Memory B cell (primary cell): ENCODE data around the gene PNKD.
A peak's percentile ranks its signal among the peaks of the same experiment; 100 is the strongest.

ENCODE experiments used
- ATAC-seq: fragments of 150-1000 bp; cut with Tn5 transposase; 2 replicates; pipeline ENCODE4 v1.10.0; 2021; ENCODE audit warnings: low read depth, mild to moderate bottlenecking, moderate library complexity
- DNase-seq, 2 donors: peaks; one replicate each; pipeline ENCODE4 v3.0.0; 2022; ENCODE audit warnings: low spot score in 2 of 2
- H3K27ac Mint-ChIP-seq: one replicate; pipeline ENCODE4 v1.8.0; 2022; ENCODE audit warnings: mild to moderate bottlenecking, moderate library complexity, mixed read lengths
- H3K27me3 Mint-ChIP-seq: one replicate; pipeline ENCODE4 v1.8.0; 2022; ENCODE audit warnings: mixed read lengths
- H3K36me3 Mint-ChIP-seq: one replicate; pipeline ENCODE4 v1.8.0; 2022; ENCODE audit warnings: mild to moderate bottlenecking, mixed read lengths
- H3K4me1 Mint-ChIP-seq: one replicate; pipeline ENCODE4 v1.8.0; 2022; ENCODE audit warnings: mixed read lengths
- H3K4me3 Mint-ChIP-seq: one replicate; pipeline ENCODE4 v1.8.0; 2022; ENCODE audit warnings: mild to moderate bottlenecking, moderate library complexity, mixed read lengths
- H3K9me3 Mint-ChIP-seq: one replicate; pipeline ENCODE4 v1.8.0; 2022; ENCODE audit warnings: mixed read lengths

Gene PNKD

DNA sequence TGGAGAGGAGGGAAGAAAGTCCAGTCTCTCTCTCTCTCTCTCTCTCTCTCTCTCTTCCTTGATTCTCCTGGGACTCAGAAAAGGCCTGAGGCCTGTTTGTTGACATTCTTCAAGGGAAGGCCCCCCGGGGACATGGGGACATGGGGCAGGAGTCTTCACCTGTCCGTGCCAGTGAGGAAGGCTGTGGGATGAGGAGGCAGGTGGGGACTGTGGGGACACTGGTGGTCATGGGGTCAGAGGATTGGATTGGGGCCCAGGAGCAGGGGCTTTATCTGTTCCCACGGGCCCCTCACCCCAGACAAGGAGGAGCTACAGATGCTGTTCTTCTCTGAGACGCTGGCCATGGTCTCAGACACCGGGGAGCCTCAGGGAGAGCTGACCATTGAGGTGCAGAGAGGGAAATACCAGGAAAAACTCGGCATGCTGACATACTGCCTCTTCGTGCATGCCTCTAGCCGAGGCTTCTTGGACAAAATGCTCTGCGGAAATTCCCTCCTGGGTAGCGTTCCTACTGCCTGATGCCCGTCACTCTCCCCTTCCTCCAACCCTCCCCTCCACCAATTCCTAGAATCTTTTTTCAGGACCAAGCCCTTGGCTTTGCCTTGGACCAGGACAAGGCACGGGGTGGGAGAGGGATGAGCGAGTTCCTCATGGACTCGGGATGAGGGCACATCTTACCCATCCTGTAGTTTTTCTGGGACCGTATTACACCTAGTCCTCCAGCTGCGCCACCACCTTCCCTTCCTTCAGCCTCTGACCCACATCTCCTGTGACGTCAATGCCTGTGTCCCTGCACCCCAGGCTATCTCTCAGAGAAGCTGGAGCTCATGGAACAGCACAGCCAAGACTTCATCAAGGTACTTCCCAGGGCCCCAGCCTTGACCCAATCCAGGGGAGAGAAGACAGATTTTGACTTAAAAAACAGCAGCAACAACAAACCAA lies 87.2 kb downstream of the PNKD start:
- Mint-ChIP-seq H3K27ac (no peak overlapping the region), H3K4me1 (peaks cover 4% of the 10 kb centered on the region), H3K27me3 (peaks cover 2% of the 10 kb centered on the region), H3K4me3 (no peak overlapping the region), H3K9me3 (peaks cover 3% of the 10 kb centered on the region), H3K36me3 (no peaks in the 10 kb centered on the region)
- DNase-seq (no peak), ATAC-seq (no peak)

GRCh38 chr2:218360453-218360852 lies 90.1 kb downstream of the PNKD start:
- H3K9me3 Mint-ChIP-seq, result no peaks in the 10 kb centered on the region
- H3K27me3 Mint-ChIP-seq, result no peaks in the 10 kb centered on the region
- peak overlapping the region; percentile 32 for H3K27ac Mint-ChIP-seq
- DNase-seq (no peak), ATAC-seq (no peak)
- no peaks in the 10 kb centered on the region for H3K36me3 Mint-ChIP-seq
- no peak overlapping the region for H3K4me3 Mint-ChIP-seq
- H3K4me1 Mint-ChIP-seq, result peaks cover 4% of the 10 kb centered on the region

DNA sequence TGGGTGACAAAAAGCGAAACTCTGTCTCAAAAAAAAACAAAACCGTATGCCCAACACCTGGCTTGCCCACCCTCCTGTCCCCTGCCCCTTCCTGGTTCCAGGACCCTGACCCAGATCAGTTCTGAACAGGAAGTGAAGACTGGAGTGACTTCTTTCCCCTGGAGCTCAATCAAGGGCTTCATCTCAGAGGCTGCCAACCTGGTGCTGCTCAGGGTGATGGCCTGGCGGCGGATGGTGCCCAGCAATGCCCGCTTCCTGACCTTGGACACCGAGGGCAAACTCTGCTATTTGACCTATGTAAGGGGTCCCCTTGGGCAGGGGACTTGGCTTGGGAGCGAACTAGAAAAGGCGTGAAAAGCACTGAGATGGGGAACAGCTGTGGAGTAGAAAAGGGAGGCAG lies 92.3 kb downstream of the PNKD start:
- H3K9me3 Mint-ChIP-seq, result no peaks in the 10 kb centered on the region
- no peaks in the 10 kb centered on the region for H3K27me3 Mint-ChIP-seq
- no peak for DNase-seq
- ATAC-seq, result no peak
- peak overlapping the region; percentile 12 for H3K27ac Mint-ChIP-seq
- H3K36me3 Mint-ChIP-seq, result no peaks in the 10 kb centered on the region
- peaks cover 5% of the 10 kb centered on the region for H3K4me1 Mint-ChIP-seq
- no peak overlapping the region for H3K4me3 Mint-ChIP-seq

GRCh38 chr2:218363736-218364135 lies 93.4 kb downstream of the PNKD start:
- Mint-ChIP-seq H3K36me3 (no peaks in the 10 kb centered on the region), H3K9me3 (no peaks in the 10 kb centered on the region), H3K4me3 (no peak overlapping the region), H3K27me3 (no peaks in the 10 kb centered on the region), H3K4me1 (peaks cover 7% of the 10 kb centered on the region), H3K27ac (no peak overlapping the region)
- no peak for ATAC-seq
- no peak for DNase-seq

DNA sequence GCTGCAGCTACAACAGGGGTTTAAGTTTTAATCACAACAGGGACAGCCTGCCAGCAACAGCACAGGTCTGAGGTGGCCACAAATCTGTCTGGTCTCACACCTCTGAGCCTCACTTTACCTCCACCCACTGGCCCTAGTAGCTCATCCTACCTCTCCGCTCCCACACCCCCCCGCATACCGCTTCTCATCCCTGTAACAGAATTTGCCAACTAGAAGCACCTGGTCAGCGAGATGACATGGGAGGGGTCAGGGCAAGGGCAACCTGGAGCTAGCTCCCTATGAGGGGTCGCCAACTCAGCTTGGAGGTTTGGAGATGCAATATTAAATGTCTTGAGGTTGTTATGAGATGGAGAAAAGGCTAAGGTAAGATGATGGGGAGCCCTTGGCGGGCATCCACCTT lies 93.9 kb downstream of the PNKD start:
- Mint-ChIP-seq H3K36me3 (no peaks in the 10 kb centered on the region), H3K27me3 (no peaks in the 10 kb centered on the region), H3K9me3 (no peaks in the 10 kb centered on the region), H3K4me3 (no peak overlapping the region), H3K4me1 (peaks cover 7% of the 10 kb centered on the region), H3K27ac (no peak overlapping the region)
- ATAC-seq (no peak), DNase-seq (no peak)

DNA sequence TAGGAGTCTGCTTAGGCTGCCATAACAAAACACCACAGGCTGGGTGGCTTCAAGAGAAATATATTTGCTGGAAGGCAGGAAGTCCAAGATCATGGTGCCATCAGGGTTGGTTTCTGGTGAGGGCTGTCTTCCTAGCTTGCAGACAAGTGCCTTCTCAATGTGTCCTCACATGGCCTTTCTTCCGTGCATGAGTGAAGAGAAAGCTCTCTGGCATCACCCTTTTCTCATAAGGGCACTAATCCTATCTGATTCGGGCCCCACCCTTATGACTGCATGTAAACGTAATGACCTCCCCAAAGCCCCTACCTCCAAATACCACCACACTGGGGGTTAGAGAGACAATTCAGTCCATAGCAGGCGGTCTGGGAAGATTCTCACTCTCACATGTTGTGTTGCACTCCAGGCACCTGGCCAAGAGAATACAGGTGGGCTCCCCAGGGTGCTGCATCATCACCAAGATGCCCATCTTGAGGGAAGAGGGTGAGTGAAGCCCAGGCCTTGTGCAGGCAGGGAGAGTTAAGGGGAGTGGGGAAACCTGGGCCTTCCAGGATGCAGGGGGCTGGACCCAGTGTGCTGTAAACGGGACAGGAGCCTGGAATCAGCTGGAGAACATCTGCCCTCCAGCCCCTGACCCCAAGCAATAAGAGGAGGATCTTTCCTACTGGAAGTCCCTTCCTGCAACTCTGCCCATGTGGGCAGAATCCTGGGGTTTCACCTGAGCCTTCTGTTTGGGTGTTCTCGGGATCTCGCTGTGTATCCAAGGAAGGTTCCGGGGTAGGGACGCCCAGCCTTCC lies 96.5 kb downstream of the PNKD start:
- Mint-ChIP-seq H3K27me3 (no peaks in the 10 kb centered on the region), H3K27ac (no peak overlapping the region), H3K4me1 (peaks cover 17% of the 10 kb centered on the region), H3K9me3 (no peaks in the 10 kb centered on the region), H3K4me3 (peak overlapping the region; percentile 81), H3K36me3 (no peaks in the 10 kb centered on the region)
- ATAC-seq, result no peak
- no peak for DNase-seq

DNA sequence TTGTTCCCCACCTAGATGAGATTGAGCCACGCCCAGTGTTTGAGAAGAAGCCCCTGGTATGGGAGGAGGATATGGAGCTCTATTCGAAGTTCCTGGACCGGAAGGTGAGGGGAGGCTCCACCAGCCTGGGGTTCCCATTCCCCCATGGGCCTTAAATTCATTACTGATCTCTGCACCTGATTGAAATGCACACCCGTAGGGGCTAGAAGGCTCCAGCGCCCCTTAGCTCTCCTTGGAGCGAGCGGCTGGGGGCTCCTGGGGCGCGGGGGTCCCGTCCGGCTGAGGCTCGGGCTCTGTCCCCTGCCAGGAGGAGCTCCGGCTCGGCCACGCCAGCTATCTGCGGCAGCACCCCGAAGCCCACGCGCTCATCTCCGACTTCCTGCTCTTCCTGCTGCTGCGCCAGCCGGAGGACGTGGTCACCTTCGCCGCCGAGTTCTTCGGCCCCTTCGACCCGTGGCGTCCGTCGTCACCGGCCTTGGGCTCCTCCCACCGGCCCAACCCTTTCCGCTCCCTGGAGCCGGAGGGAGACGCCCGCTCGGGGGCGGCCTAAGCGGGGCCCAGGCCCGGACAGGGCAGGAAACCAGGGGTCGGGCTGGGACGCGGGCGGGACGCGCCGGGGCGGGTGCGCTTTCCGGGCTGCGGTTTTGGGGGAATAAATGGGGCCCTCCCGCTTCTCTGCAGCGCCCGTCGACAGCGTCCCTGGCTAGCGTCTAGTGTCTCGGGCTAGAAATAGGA lies 97.3 kb downstream of the PNKD start:
- Mint-ChIP-seq H3K4me3 (peak overlapping the region; percentile 81), H3K36me3 (no peaks in the 10 kb centered on the region), H3K27me3 (no peaks in the 10 kb centered on the region), H3K27ac (peak overlapping the region; percentile 78), H3K9me3 (no peaks in the 10 kb centered on the region), H3K4me1 (peaks cover 17% of the 10 kb centered on the region)
- ATAC-seq (peak; percentile 75), DNase-seq (peak; percentile 36 to 62)

GRCh38 chr2:218368150-218368528 lies 97.8 kb downstream of the PNKD start:
- H3K4me1 Mint-ChIP-seq, result peaks cover 17% of the 10 kb centered on the region
- ATAC-seq, result no peak
- peak overlapping the region; percentile 78 for H3K27ac Mint-ChIP-seq
- no peak for DNase-seq
- no peaks in the 10 kb centered on the region for H3K27me3 Mint-ChIP-seq
- no peaks in the 10 kb centered on the region for H3K9me3 Mint-ChIP-seq
- no peaks in the 10 kb centered on the region for H3K36me3 Mint-ChIP-seq
- H3K4me3 Mint-ChIP-seq, result peak overlapping the region; percentile 81

- Mint-ChIP-seq H3K9me3 (no peaks in the 10 kb centered on the region), H3K27me3 (no peaks in the 10 kb centered on the region), H3K36me3 (no peaks in the 10 kb centered on the region), H3K4me3 (peak overlapping the region; percentile 81), H3K27ac (no peak overlapping the region), H3K4me1 (peaks cover 17% of the 10 kb centered on the region)
- no peak for DNase-seq
- no peak for ATAC-seq
Measured at GRCh38 chr2:218368621-218369153, 98.4 kb downstream of the PNKD start.

DNA sequence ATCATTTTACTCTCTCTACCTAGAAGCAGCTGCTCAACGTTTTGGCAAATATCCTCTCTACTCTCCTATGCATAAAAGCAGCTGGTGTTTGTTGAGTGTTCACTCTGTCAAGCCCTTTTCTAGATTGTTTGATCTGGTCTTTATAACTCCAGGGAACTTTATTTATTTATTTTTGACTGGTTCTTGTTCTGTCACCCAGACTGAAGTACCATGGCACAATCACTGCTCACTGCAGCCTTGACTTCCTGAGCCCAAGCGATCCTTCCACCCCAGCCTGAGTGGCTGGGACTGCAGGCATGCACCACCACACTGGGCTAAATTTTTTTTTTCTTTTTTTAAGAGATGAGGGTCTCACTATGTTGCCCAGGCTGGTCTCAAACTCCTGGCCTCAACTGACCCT lies 99.0 kb downstream of the PNKD start:
- DNase-seq, result no peak

GRCh38 chr2:218370410-218371063 lies 100.2 kb downstream of the PNKD start:
- peaks cover 16% of the 10 kb centered on the region for H3K4me1 Mint-ChIP-seq
- no peaks in the 10 kb centered on the region for H3K27me3 Mint-ChIP-seq
- no peaks in the 10 kb centered on the region for H3K36me3 Mint-ChIP-seq
- DNase-seq, result no peak
- H3K27ac Mint-ChIP-seq, result peak overlapping the region; percentile 47
- H3K9me3 Mint-ChIP-seq, result no peaks in the 10 kb centered on the region
- no peak overlapping the region for H3K4me3 Mint-ChIP-seq
- peak; percentile 37 for ATAC-seq

More for the DNA sequence above, 99.0 kb downstream of the PNKD start:
- Mint-ChIP-seq H3K27me3 (no peaks in the 10 kb centered on the region), H3K27ac (no peak overlapping the region), H3K36me3 (no peaks in the 10 kb centered on the region), H3K9me3 (no peaks in the 10 kb centered on the region), H3K4me3 (no peak overlapping the region), H3K4me1 (peaks cover 17% of the 10 kb centered on the region)
- no peak for ATAC-seq

- H3K27me3 Mint-ChIP-seq, result no peaks in the 10 kb centered on the region
- no peak for DNase-seq
- H3K9me3 Mint-ChIP-seq, result no peaks in the 10 kb centered on the region
- H3K36me3 Mint-ChIP-seq, result no peaks in the 10 kb centered on the region
- H3K4me3 Mint-ChIP-seq, result no peak overlapping the region
- no peak for ATAC-seq
- no peak overlapping the region for H3K27ac Mint-ChIP-seq
- peaks cover 14% of the 10 kb centered on the region for H3K4me1 Mint-ChIP-seq
Measured at GRCh38 chr2:218371983-218372350, 101.6 kb downstream of the PNKD start.

- Mint-ChIP-seq H3K36me3 (no peaks in the 10 kb centered on the region), H3K4me3 (no peak overlapping the region), H3K27me3 (no peaks in the 10 kb centered on the region), H3K9me3 (no peaks in the 10 kb centered on the region), H3K27ac (no peak overlapping the region), H3K4me1 (peaks cover 10% of the 10 kb centered on the region)
- ATAC-seq (no peak), DNase-seq (no peak)
Measured at GRCh38 chr2:218374795-218375194, 104.5 kb downstream of the PNKD start.
